Effector CD4-positive, alpha-beta T cell (primary cell): Measurements from ENCODE around the gene FBRS.
"Not testable (repeated sequence)": the region's sequence is repeated elsewhere in the genome, so short reads cannot be mapped to it uniquely, and the experiment has no call there.

Experiments
- DNase-seq: peaks from one replicate; pipeline ENCODE4 v3.0.0-alpha.2; 2020

Gene FBRS

DNA sequence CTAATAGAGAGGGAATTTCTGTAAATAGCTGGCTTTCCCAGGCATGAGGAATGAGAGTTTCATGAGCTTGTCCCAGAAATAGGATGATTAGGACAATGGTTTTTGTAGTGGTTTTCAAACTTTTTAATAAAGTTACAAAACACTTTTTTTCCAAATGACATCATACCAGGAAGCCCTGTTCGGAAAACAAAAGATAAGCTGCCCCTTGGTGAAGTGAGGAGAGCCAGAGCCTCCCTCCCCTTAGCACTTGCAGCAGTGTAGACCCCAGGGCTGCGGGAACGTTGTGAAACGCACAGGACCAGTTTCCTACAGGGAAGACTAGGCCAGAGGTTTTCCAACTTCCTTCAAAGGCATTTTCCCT is 7.6 kb downstream of the FBRS start:
- no peak for DNase-seq

DNA sequence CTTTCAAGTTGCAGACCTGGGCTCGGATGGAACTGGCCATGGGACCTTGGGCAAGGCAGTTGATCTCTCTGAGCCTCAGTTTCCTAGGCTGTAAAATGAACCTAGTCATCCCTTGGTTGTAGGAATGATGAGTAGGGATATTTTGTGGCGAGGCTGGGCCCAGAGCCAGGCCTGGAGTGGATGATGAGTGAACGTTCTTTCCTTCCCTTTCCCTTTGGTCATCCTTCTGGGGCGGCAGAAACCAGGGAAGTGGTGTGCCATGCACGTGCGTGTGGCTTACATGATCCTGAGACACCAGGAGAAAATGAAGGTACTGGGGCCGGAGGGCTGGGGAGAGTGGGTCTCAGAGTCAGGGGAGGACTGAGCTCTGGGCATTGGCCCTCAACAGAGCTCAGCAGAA is 8.4 kb downstream of the FBRS start:
- no peak for DNase-seq

DNA sequence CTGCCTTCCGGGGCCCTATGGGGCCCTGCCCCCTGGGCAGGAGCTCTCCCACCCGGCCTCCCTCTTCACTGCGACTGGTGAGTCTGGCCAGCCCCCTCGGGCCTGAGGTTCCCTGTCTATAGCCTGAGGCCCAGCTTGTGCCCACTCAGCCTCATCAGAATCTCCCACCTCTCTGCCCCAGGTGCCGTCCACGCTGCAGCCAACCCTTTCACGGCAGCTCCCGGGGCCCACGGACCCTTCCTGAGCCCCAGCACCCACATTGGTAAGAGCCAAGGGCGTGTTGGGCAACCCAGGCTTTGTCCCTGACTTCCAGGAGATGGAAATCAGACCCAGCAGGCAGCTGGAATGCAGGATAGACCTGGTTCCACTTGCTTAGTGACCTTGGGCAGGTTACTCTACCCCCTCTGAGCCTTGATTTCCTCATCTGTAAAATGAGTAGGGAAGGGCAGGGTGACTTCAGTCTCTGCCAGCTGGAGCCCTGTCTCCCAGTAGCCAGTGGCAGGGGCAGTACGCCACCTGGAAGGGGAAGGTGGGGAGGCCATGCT is 9.2 kb downstream of the FBRS start:
- DNase-seq: no peak

DNA sequence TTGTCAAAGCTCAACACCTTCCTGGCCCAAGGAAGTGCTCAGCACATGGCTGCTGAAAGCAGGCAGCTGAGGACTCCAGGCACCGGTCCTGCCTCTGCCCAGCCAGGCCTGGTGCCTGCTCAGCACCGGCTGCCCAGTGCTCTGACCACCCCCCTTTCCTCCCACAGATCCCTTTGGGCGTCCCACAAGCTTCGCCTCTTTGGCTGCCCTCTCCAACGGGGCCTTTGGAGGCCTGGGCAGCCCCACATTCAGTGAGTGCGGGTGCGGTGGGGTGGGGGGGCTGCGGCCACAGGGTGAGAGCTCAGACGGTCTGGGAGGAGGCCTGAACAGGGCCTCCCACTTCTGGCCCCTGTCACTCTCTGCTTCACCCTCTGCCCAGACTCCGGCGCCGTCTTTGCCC is 10.2 kb downstream of the FBRS start:
- DNase-seq: no peak

DNA sequence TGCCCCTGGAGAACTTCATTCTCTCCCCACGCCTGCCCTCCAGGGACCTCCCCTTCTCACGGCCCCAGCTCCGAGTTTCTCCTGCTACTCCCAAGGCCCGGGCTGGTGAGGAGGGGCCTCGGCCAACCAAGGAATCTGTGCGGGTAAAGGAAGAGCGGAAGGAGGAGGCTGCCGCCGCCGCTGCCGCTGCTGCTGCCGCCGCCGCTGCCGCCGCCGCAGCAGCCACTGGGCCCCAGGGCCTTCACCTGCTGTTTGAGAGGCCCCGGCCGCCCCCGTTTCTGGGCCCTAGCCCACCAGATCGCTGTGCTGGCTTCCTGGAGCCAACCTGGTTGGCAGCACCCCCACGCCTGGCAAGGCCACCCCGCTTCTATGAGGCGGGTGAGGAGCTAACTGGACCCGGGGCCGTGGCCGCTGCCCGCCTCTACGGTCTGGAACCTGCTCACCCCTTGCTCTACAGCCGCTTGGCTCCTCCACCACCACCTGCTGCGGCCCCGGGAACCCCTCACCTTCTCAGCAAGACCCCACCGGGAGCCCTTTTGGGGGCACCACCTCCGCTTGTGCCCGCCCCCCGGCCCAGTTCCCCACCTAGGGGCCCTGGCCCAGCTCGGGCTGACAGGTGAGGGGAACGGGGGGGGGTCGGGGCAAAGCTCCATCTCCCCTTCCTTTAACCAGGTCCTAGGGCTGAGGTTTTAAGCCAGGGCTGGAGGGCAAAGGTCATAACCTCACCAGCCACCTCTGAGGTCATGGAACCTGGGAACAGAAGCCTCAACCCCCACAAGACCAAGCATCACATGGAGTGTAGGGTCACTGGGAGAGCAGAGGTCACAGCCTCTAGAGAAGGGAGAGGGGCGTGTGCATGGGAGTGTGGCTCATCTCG is 11.0 kb downstream of the FBRS start:
- no peak for DNase-seq

DNA sequence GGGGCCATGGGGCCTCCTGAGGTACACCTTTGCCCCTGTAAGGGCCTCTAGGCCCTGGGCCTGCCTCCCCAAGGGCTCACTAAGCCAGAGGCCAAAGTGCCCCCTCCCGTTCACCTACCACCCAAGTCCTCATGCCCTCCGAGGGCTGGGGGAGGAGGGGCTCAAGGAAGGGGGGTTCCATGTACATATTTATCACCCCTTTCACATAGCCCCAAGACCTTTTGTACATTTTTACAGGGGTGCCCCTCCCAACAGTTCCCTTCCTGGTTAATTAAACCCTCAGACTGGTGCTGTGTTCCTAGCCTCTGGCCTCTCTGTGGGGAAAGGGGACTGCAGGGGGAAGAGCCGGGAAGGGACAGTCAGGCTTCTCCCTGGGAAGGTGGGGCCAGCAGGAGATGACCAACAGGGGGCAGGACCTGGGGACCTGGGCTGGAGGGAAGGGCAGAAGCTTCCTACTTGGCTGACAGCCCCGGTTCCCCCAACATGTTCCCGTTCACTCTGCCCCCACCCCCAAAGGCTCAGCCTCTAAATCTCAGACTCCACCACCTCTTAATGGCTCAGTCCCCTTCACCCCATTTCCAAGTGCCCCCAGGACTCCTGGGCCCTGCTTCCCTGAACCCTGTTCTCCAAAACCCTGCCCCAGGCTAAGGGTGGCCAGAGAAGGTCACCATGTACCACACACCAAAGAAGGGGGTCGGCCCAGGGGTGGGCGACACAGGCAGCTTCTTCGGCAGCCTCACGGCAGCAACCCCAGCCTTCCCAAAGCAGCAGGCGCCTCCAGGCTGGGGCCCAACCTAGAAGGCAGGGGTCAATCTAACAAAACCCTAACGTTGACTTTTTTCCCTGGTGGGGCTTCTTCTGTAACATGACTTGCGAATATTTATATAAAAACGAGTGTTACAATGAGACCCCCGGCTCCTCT is 11.9 kb downstream of the FBRS start:
- no peak for DNase-seq

DNA sequence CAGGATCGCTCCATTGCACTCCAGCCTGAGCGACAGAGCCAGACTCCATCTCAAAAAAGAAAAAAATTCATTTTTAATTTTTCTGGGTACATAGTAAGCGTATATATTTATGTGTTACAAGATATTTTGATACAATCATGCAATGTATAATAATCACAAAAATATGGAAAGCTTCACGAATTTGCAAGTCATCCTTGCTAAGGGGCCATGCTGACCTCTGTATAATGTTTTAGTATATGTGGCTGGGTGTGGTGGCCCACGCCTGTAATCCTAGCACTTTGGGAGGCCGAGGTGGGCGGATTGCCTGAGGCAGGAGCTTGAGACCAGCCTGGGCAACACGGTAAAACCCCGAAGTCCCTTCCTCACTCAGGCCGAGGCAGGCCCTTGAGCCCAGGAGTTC is 16.9 kb downstream of the FBRS start:
- DNase-seq: no peak

DNA sequence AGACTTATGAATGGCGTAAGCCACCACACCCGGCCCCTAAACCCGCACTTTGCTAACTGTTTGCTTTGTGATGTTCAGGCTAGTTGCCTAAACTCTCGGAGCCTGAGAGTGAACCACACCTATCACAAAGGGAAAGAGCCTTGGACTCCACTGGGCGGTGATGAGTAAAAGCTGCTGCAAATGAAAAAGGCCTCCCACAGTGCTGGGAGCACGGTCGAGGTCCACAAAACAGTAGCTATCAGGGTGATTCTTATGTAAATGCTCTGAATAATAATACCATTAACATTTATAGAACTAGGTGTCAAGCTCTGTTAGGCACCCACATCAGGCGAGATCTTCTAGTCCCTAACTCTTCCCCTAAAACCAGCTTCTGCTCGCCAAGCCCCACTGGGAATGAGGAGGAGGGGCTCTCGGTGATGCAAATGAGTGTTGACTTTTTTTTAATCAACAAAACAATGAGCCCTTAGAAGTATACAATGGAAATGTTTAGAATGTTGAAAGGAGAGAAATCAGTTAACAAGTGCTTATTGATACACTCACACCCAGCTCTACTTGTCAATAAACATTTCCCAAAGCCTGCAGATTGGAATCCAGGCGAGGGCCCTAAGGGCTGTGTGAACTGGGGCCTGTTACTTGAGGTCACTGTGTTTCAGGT is 19.8 kb downstream of the FBRS start:
- DNase-seq: no peak

DNA sequence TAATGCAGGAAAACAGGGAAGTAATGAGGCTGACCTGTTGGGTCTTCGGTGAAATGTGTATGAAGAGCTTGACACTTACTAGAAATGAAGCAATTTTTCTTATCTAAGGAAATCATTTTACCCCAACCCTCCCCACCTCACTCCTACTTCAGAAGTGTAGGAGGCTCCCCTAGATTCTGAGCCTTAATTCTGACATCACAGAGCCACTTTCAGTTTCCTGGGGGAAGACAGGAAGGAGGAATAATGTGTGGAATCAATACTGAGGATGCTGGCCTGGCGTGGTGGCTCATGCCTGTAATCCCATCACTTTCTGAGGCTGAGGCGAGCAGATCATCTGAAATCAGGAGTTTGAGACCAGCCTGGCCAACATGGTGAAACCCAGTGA is 20.3 kb downstream of the FBRS start:
- DNase-seq: no peak

DNA sequence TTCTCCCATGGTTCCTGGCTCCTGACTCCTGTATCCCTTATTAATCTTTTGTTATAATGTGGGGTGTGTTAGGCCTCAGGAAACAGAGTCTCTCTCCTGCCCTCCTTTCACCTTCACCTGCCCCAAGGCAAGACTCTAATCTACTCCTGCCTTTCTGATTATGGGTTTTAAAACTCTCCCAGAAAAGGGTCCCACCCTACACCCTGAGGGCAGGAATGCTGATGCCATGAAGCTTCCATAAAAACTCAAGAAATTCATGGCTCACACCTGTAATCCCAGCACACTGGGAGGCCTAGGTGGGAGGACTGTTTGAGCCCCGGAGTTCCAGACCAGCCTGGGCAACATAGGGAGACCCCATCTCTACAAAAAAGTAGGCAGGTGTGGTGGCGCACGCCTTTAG is 22.1 kb downstream of the FBRS start:
- no peak for DNase-seq

DNA sequence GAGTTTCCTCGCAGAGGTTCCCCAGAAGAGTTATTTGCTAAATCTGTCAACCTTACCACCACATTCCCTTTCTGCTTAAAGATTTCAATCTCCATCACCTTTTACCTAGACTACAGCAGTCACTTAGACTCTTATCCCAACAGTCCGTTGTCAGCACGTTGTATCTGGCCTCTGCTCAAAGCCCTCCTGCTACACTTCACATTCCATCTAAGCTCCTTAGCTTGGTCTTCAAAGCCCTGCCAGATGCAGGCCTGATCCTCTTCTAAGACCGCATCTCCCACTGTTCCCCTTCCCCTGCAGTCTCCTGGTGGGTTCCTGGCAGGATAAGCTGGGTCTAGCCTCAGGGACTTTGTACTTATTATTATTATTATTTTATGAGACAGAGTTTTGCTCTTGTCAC is 30.5 kb downstream of the FBRS start:
- DNase-seq: no peak

DNA sequence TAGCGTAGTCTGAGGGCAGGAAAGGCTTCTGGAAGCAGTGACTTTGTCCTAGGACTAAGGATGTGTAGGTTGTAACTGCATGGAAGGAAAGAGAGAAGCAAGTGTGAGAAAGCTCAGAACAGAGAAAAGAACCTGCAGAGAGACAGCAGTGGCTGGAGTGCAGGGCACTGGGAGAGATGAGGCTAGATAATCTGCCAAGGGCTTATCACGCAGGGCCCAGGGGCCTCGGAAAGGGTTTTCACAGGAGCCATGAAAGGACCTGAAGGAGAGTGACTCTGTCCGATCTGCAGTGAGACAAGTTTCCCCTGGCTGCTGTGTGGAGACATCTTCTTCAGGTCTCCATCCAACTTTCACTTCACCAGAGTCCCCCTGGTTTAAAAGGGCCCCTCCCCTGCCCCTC is 33.7 kb downstream of the FBRS start:
- DNase-seq: no peak

DNA sequence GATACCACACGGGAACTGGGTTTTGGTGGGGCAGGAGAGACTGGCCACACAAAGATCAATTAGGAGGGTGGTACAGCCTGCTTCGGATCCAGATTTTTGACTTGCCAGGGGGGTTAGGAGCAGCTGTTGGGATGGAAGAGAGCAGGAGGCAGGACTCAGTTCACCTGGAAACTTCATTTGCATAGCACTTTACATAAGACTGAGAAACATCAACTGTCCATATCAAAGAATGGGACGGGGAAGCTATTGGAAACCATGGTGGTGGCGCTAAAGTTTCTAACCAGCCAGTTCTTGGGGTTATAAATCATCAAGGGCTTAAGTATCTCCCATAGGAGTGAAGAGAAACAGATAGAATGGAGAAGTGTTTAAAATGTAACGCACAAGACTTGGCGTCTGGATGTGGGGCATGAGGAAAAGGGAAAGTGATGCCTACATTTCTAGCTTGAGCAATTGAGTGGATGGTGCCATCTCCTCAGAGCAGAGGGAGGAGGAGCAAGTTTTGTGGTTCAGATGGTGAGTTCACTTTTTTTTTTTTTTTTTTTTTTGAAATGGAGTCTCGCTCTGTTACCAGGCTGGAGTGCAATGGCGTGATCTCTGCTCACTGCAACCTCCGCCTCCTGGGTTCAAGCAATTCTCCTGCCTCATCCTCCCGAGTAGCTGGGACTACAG is 34.3 kb downstream of the FBRS start:
- DNase-seq: no peak

DNA sequence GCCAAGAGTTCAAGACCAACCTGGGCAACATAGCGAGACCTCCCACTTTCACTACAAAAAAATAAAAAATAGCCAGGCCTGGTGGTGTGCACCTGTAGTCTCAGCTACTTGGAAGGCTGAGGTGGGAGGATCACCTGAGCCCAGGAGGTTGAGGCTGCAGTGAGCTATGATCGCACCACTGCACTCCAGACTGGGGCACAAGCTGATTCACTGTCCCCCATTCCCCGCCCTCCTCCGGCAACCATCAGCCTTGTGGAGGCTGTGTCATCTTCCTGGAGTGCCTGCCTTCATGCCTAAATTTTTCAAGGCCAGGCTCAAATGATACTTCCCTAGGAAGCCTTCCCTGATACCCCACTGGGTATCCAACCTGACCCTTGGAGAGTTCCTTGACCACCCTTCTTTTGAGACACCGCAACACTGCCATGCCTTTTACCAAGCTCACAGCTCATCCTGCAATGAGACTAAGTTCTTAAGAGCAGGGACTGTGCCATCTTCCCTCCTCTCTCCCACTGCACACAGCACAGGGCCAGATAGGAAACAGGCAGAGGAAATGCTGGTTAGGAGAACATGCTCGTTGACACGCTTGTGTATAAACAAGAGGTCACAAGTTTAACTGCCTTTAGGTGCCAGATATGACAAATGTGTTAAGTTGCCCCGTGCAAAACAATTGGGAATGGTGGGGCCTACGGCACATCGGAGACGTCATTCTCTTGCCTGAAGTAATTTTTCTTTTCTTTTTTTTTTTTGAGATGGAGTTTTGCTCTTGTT is 36.9 kb downstream of the FBRS start:
- DNase-seq: no peak

DNA sequence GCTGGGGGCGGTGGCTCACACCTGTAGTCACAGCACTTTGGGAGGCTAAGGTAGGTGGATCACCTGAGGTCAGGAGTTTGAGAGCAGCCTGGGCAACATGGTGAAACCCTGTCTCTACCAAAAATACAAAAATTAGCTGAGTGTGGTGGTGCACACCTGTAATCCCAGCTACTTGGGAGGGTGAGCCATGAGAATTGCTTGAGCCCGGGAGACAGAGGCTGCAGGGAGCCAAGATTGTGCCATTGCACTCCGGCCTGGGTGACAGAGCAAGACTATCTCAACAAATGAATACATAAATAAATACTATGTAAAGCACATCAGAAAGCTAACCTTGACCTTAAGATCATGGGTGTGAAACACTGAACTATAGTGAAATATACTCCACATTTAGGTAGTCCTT is 38.4 kb downstream of the FBRS start:
- not testable (repeated sequence) for DNase-seq

DNA sequence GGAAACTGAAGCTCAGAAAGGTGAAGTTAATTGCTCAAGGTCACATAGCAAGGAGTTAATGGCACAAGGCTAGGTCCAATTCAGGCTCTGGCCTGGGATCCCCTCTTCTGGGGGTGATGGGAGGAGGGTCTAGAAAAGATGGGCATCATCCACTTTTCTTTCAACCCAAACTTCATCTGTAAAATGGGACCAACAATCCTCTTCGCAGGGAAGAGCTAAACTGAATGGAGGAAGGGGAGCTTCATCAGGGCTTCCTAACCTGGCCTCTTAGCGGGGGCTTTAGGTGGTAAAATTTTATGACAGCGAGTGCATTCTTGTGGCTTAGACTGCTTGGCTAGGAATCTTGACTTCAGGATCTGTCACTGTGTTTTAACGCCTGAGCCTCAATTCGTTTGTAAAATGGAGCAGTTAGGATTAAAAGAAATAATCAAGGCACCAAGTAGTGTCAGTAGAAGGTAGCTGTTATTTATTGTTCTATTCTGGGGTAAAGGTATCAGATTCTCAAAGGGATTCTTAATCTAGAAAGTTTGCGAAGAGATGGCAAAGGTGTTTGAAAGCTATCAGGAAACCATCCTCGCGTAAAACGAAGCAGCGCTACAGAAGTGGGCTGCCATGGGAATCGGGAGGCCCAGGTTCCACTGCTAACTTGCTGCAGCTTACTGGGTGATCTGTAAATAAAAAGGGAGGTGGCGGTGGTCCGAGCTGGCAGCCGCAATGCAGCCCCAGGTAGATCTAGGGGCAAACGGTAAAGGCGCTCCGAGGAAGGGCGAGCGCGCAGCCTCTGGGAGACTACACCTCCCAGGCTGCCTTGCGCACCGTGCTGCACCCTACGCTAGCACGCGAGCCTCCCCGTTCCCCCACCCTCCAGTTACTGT is 39.3 kb downstream of the FBRS start:
- no peak for DNase-seq

DNA sequence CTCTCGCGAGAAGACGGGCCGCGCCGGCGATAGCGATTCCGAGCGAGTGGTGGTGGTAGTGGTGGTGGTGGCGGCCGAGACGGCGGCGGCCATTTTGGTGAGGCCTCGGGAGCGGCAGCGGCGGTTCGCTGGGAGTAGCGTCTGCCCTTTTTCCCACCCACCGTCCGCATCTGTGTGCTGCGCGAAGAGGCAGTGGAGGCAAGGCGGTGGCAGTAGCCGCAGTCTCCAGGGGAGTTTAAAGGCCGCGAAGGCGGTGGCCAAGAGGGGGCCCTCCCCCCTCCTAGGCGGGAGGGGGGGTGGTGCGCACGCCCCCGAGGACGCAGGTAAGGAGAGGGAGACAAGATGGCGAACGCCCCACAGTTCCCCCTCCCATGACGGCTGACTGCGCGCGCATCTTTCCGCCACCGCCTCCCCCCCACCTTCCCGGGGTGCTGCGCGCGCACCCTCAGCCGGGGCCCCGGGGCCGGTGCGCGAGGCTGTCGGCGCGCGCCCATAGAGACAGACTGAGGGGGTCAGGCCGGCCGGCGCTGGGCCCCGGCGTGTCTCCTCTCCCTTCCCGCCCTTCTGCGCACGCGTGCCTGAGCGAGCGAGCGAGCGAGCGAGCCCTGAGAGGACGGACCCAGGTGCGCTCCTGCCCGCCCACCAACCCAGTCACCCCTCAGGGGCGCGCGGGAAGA is 40.0 kb downstream of the FBRS start:
- DNase-seq: peak; percentile 100

DNA sequence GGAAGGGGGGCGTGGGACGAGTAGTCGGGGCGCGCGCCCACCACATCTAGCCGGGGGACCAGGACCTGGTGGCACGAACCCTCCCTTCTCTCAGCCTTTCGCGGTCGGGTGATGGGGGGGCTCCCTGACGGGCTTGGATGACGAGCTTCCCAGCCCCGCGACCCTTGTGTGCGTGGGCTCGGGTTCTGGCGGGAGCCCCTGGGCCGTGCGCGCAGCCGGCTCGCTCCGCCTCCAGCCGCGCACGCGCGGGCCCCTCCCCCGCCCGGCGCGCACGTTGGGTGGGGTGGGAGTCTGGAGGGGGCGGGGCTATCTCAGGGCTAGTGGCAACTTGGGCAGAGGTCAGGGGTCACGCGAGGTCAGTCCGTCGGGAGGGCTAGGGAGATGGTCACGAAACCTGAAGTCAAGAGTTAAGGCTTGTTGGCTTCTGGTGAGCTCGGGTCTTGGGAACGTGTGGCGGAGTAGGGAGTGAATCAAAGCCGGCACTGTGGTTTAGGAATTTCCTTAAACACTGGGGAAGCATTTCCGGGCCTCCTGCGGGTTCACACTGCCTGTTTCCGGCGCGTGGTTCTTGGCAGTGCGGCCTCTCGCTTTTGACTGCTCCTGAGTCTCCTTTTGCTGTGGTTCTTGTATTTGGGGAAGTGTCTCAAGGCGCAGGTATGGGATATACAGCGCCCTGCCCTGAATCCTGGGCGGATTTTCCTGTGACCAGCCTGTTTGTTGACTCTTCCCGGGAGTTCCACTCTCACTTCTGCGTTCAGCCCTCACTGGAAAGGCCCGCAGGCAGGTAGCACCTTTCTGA is 40.8 kb downstream of the FBRS start, which contains the start of gene SRCAP:
Gene SRCAP, plus strand, starts transcription at position 356 of the 799 bp plus-strand sequence. CDS start 1,654 bp downstream, outside the sequence.
- DNase-seq: peak; percentile 65

DNA sequence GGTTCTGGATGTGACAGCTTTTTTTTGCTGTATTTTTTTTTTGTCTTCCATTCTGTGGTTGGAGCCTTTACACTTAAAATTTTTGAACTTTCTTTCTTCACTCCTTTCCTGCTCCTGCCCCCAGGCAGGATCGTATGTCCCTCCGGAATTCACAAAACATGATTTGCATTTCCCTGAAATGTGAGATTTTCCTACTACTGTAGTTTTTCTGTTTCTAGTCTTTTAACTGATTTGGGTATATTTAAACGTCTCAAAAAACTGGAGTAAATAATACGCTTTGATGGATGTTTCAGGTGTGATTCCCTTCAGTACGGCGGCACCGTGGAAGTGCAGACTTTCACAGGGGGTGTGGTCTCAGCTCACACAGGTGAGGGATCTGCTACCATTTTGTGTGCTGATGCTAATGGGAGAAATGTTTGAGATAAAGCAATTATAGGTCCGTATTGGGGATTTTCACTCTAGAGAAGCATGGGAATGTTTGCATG is 41.4 kb downstream of the FBRS start:
- DNase-seq: no peak
